Measurements from ENCODE around the gene EHBP1L1.

EHBP1L1 gene

DNA sequence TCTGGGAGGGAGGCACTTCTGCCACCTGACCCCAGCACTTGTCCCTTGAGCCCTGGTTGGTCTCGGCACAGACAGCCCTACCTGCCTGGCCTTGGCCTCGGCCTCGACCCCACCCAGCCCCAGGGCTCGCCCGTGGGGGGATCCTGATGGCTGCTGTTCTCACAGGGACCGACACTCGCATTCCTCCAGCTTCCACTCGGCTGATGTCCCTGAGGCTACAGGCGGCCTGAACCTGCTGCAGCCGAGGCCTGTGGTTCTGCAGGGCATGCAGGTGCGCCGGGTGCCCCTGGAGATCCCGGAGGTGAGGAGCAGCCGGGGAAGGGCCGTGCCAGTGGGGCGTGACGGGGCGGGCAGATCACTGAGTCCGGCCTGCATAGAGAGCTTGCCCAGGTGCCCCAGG lies 44.8 kb downstream of the EHBP1L1 start:
- DNase-seq (ENCODE audit: insufficient read length, low spot score): no peak
- no peak for TF ChIP-seq POLR2A (IDR thresholded peaks at IDR 0.05; ENCODE audit: low read depth, low read length)
- no peak for FAIRE-seq

DNA sequence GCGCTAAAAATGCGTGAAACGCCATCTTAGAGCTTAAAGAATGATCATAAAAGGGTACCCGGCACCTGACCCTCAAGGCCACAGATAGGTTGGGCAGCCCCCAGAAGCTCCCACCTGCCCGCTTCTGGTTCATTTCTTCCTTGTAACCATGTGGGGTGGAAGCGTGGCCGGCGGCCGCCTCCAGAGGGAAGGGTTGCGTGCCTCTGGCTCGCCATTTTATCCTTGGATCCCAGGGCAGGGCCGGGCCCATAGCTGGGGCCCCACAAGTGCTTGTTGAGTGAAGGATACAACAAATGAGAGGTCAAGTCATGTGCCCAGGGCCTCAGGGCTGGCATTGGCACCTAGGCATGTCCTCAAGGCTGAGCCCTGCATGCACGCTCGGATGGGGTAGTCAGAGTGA lies 45.6 kb downstream of the EHBP1L1 start:
- no peak for TF ChIP-seq POLR2A (IDR thresholded peaks at IDR 0.05; ENCODE audit: low read depth, low read length)
- DNase-seq (ENCODE audit: insufficient read length, low spot score) (no peak), FAIRE-seq (no peak)

DNA sequence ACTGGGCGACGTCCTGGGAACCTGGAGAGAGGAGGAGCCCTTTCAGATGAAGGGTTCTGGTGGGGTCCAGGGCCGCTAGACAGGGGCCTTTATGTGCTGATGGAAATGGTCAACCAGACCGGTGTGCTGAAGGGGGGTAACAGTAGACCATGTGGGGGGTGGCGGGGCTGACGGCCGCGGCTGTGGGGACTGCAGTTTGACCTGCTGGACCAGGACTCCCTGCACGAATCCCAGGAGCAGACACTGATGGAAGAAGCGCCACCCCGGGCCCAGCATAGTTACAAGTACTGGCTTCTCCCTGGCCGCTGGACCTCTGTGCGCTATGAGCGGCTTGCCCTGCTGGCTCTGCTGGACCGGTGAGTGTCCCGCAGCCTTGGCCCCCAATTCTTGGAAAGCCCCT lies 46.2 kb downstream of the EHBP1L1 start:
- no peak for DNase-seq (ENCODE audit: insufficient read length, low spot score)
- no peak for TF ChIP-seq POLR2A (IDR thresholded peaks at IDR 0.05; ENCODE audit: low read depth, low read length)
- FAIRE-seq: no peak

DNA sequence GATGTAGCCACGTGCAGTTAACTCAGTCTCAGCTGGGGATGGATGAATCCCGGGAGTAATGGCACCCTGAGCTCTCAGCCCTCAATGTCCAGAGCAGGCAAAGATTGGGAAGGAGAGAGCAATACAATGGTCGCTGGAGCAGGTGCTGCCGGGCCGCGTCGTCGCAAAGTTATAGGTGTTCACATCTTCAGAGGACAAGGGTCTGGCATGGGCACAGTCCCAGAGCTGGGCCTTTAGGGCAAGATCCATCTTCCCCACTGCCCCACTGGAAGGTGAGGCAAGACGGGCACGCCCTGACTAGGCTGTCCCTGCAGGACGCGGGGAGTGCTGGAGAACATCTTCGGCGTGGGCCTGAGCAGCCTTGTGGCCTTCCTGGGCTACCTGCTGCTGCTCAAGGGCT lies 47.3 kb downstream of the EHBP1L1 start:
- DNase-seq (ENCODE audit: insufficient read length, low spot score) (no peak), FAIRE-seq (no peak)
- TF ChIP-seq POLR2A (IDR thresholded peaks at IDR 0.05; ENCODE audit: low read depth, low read length): no peak

DNA sequence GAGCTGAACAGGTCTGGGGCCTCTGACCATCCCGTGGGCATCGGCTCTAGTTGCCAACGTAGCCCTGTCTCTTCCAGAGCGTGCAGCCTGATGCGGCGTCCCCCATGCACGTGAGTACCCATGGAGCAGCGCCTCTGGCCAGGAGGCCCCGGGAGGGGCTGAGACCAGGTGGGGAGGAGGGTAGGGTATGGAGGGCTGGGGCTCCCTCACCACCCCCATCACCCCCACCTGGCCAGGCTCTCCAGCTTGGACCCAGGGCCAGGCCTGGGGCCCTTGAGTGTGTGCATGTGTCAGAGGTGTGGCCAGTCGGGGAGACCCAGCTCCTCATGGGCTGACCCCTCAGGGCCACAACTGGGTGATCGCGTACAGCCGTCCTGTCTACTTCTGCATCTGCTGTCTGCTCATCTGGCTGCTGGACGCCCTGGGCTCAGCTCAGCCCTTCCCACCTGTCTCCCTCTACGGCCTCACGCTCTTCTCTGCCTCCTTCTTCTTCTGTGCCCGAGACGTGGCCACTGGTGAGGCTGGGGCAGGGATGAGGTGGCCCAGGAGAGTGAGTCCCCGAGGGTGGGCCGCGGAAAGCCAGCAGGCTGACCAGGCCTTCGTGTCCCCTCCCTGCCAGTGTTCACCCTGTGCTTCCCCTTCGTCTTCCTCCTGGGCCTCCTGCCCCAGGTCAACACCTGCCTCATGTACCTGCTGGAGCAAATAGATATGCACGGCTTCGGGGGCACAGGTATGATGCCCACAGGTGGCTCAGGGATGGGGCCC lies 48.2 kb downstream of the EHBP1L1 start:
- no peak for TF ChIP-seq POLR2A (IDR thresholded peaks at IDR 0.05; ENCODE audit: low read depth, low read length)
- FAIRE-seq (no peak), DNase-seq (ENCODE audit: insufficient read length, low spot score) (no peak)

DNA sequence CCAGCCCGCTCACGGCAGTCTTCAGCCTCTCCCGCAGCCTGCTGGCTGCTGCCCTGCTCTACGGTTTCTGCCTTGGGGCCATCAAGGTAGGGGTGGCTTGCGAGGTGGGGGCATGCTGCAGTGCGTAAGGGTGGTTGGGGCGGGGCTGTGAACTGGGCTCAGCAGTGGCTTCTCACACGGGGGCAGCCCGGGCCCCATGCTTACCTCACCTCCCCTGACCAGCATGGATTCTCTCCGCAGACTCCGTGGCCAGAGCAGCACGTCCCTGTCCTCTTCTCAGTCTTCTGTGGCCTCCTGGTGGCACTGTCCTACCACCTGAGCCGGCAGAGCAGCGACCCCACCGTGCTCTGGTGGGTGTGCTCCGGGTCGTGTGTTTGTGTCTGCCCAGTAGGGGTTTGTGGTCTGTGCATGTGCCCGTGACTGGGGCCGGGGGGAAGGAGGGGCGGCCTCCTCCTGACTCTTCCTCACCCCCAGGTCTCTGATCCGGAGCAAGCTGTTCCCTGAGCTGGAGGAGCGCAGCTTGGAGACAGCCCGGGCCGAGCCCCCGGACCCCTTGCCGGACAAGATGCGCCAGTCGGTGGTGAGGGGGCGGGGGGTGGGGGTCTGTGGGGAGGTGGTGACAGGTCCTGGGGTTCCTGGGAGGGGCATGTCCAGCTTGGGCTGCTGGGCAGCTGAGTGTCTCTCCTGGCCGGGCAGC lies 49.2 kb downstream of the EHBP1L1 start:
- TF ChIP-seq POLR2A (IDR thresholded peaks at IDR 0.05; ENCODE audit: low read depth, low read length): no peak
- no peak for DNase-seq (ENCODE audit: insufficient read length, low spot score)
- no peak for FAIRE-seq

DNA sequence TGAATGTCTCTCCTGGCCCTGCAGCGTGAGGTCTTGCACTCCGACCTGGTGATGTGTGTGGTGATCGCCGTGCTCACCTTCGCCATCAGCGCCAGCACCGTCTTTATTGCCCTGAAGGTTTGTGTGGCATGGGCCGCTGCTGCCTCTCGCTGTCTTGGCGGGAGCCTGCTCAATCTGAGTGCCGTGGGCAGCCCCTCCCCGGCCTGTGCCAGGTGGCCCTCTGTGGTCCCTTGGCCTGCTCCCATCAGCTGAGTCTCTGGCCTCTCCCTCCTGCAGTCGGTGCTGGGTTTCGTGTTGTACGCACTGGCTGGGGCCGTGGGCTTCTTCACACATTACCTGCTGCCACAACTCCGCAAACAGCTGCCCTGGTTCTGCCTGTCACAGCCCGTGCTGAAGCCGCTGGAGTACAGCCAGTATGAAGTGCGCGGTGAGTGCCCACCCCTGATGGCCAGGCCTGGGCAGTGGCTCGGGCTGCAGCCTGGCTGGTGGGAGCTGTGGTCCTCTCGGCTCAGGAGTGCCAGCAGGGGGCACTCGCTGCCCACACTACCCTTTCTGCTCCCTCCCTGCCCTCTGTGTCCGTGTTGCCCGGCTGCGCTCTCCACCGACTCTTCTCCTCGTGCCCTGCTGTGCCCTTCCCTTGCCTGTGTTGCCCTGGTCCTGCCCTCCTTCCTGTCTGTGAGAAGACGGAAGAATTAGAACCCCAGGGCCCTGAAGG lies 49.9 kb downstream of the EHBP1L1 start:
- FAIRE-seq: no peak
- no peak for TF ChIP-seq POLR2A (IDR thresholded peaks at IDR 0.05; ENCODE audit: low read depth, low read length)
- DNase-seq (ENCODE audit: insufficient read length, low spot score): no peak

DNA sequence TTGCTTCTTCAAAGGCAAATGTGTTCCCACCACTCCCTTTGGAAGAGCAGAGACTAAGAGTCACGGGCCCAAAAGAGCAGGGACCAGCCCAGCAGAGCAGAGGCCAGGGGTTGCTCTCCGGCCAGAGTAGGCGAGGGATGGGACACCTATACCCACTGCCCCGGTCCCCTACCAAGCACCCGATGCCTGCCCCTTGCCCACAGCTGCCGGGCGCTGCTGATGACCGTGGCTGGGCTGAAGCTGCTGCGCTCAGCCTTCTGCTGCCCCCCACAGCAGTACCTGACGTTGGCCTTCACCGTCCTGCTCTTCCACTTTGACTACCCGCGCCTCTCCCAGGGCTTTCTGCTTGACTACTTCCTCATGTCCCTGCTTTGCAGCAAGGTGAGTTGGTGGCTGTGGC lies 51.3 kb downstream of the EHBP1L1 start:
- TF ChIP-seq POLR2A (IDR thresholded peaks at IDR 0.05; ENCODE audit: low read depth, low read length): no peak
- no peak for DNase-seq (ENCODE audit: insufficient read length, low spot score)
- FAIRE-seq: no peak

DNA sequence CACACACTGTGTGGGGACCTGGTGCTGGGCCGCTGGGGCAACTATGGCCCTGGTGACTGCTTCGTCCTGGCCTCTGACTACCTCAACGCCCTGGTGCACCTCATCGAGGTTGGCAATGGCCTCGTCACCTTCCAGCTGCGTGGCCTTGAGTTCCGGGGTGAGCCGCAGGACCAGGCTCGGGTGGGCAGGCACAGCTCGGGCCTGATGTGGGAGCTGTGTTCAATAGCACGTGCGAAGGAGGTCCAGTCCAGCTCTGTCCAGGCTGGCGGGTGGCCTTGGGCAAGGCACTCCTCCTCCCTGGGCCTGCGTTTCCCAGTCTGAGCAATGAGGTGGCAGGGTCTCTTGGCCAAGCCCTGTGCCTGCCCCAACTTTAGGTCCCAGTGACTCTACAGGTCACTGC lies 53.7 kb downstream of the EHBP1L1 start:
- DNase-seq (ENCODE audit: insufficient read length, low spot score): no peak
- FAIRE-seq: no peak
- no peak for TF ChIP-seq POLR2A (IDR thresholded peaks at IDR 0.05; ENCODE audit: low read depth, low read length)

DNA sequence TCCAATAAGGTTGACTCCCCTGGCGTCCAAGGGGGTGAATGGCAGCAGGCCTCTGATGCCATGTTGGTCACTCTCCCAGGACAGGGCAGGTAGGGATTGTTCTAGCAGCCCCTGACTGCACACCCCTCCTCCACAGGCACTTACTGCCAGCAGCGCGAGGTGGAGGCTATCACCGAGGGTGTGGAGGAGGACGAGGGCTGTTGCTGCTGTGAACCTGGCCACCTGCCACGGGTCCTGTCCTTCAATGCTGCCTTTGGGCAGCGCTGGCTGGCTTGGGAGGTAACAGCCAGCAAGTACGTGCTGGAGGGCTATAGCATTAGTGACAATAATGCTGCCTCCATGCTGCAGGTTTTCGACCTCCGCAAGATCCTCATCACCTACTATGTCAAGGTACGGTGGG lies 54.4 kb downstream of the EHBP1L1 start:
- DNase-seq (ENCODE audit: insufficient read length, low spot score) (no peak), FAIRE-seq (no peak)
- no peak for TF ChIP-seq POLR2A (IDR thresholded peaks at IDR 0.05; ENCODE audit: low read depth, low read length)

DNA sequence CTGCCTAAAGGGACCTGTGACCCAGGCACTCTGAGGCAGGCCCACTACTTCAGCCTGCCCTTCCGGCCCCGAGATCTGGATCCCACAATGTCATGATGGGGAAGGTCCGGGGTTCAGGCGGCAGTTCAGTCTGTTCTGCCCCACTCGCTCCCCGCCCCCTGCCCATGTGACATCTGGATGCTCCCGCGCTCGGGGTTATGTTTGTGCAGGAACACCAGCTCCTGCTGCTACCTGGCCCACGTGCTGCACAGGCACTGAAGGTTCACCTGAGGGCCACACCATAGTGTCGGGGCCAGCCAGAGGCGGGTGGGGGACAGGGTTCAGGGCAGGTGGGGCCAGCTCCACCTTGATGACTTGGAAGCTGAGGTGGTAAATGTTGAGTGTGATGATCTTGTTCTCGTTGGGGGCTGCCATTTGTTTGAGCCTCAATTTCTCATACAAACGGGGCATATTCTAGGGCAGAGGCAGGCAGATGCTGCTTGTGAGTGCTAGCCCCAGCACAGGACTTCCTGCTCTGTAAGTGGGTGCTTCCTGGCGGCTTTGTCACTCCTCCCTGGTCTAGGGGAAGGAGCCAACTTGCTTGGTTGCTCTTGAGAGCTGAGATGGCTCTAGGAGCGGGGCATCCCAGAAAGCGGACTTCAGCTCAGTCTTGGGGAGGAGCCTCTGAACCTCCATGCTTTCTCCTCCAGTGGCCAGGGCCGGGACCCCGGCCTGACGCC lies 57.7 kb downstream of the EHBP1L1 start:
- FAIRE-seq (no peak), DNase-seq (ENCODE audit: insufficient read length, low spot score) (no peak)
- TF ChIP-seq POLR2A (IDR thresholded peaks at IDR 0.05; ENCODE audit: low read depth, low read length): no peak

DNA sequence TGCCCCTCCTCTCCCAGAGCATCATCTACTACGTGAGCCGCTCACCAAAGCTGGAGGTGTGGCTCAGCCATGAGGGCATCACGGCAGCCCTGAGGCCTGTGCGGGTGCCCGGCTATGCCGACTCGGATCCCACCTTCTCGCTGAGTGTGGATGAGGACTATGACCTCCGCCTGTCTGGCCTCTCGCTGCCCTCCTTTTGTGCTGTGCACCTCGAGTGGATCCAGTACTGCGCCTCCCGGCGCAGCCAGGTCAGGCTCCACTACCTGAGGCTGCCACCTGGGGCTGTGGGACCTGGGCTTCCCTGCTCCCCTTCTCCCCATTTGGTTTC lies 58.2 kb downstream of the EHBP1L1 start:
- no peak for TF ChIP-seq POLR2A (IDR thresholded peaks at IDR 0.05; ENCODE audit: low read depth, low read length)
- no peak for FAIRE-seq
- DNase-seq (ENCODE audit: insufficient read length, low spot score): no peak

DNA sequence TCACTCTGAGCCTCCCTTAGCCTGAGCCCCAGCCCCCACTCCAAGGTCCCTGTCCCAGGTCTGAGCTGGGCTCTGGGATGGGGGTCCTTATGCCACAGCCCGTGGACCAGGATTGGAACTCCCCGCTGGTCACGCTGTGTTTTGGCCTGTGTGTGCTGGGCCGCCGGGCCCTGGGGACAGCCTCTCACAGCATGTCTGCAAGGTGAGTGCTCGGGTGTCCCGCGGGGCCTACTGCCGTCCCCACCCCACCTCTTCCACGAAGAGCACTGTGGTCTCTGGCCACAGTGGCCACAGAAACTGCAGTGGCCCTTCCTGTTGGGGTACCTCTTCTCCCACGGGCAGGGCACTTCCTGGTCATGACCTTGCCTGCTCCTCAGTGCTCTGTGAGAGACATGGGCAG lies 58.6 kb downstream of the EHBP1L1 start:
- no peak for FAIRE-seq
- TF ChIP-seq POLR2A (IDR thresholded peaks at IDR 0.05; ENCODE audit: low read depth, low read length): no peak
- no peak for DNase-seq (ENCODE audit: insufficient read length, low spot score)

All from H54 (cell line).